T-cell (primary cell): Measurements from ENCODE around the gene ANKRD28. TPM values are rescaled to one million over a fixed set of nuclear protein-coding genes. Genes with fewer than 3 reads are reported as not detected.
"Not testable (repeated sequence)": the region's sequence is repeated elsewhere in the genome, so short reads cannot be mapped to it uniquely, and the experiment has no call there.

Experiments used
- ATAC-seq, 4 experiments: fragments of 200-7000 bp in 3 of 4; fragments of 150-1000 bp in 1 of 4; cut with Tn5 transposase; replicated peaks in 1 of 4; 1 replicate in 3 of 4; 2 replicates in 1 of 4; pipeline ENCODE4 v1.10.0; 2021; ENCODE audit warnings: moderate library complexity in 3 of 4, mild to moderate bottlenecking in 2 of 4, moderate number of reproducible peaks in 1 of 4
- CTCF ChIA-PET, 2 donors: fragments of 300-600 bp; sonication (Branson Sonifier 250); formaldehyde crosslinking; loops; one replicate each; lab custom pipeline; 2022; ENCODE audit warnings: antibody characterized with exemption in 2 of 2; lab: Charles Lee
- POLR2A ChIA-PET, 2 donors: fragments of 300-600 bp; sonication (Branson Sonifier 250); formaldehyde crosslinking; loops; one replicate each; lab custom pipeline; 2022; ENCODE audit warnings: antibody characterized with exemption in 2 of 2; lab: Charles Lee
- DNase-seq, 35 experiments: peaks; one replicate each; pipeline versions ENCODE4 v3.0.0 to v3.0.0-alpha.2; 2013 to 2023
- H3K27ac ChIP-seq: one replicate; pipeline ENCODE4 v1.5.1; 2013; ENCODE audit warnings: low read length
- H3K27me3 ChIP-seq, 2 experiments: replicated peaks in 1 of 2; 1 replicate in 1 of 2; 2 replicates in 1 of 2; pipeline versions ENCODE4 v1.6.1 to v1.7.0; 2013; ENCODE audit warnings: low read length in 1 of 2, mixed read lengths in 1 of 2; ENCODE audit not compliant: control insufficient read depth in 2 of 2, insufficient read depth in 2 of 2; ENCODE audit errors: extremely low read depth in 1 of 2
- H3K36me3 ChIP-seq, 2 donors: 1 replicate in 1 of 2; 2 replicates in 1 of 2; pipeline versions ENCODE4 v1.6.1 to v1.7.0; 2013; ENCODE audit warnings: low read length in 1 of 2; ENCODE audit not compliant: control insufficient read depth in 2 of 2, insufficient read depth in 1 of 2; ENCODE audit errors: extremely low read depth in 1 of 2
- H3K4me1 ChIP-seq, 2 experiments: 1 replicate in 1 of 2; 2 replicates in 1 of 2; pipeline versions ENCODE4 v1.6.1 to v1.7.0; 2013; ENCODE audit warnings: low read length in 2 of 2, mixed read lengths in 1 of 2; ENCODE audit not compliant: insufficient read depth in 2 of 2, control insufficient read depth in 1 of 2; ENCODE audit errors: extremely low read depth in 1 of 2
- H3K4me3 ChIP-seq, 2 donors: 1 replicate in 1 of 2; 2 replicates in 1 of 2; pipeline versions ENCODE4 v1.5.1 to v1.7.0; 2013; ENCODE audit warnings: mild to moderate bottlenecking in 2 of 2, low read length in 1 of 2, moderate library complexity in 1 of 2; ENCODE audit not compliant: control insufficient read depth in 1 of 2; ENCODE audit errors: extremely low read depth in 1 of 2
- H3K9me3 ChIP-seq: 2 replicates; pipeline ENCODE4 v1.7.0; 2013
- H3K27ac Mint-ChIP-seq, 2 donors: one replicate each; pipeline ENCODE4 v1.8.0; 2020 to 2021; ENCODE audit warnings: mild to moderate bottlenecking in 2 of 2, mixed read lengths in 2 of 2
- H3K27me3 Mint-ChIP-seq, 2 donors: one replicate each; pipeline ENCODE4 v1.8.0; 2021 to 2022; ENCODE audit warnings: mixed read lengths in 2 of 2
- H3K36me3 Mint-ChIP-seq: one replicate; pipeline ENCODE4 v1.8.0; 2021; ENCODE audit warnings: mixed read lengths
- H3K4me1 Mint-ChIP-seq, 3 donors: one replicate each; pipeline ENCODE4 v1.8.0; 2020 to 2022; ENCODE audit warnings: mixed read lengths in 3 of 3, mild to moderate bottlenecking in 1 of 3
- H3K4me3 Mint-ChIP-seq, 3 donors: one replicate each; pipeline ENCODE4 v1.8.0; 2020 to 2022; ENCODE audit warnings: mild to moderate bottlenecking in 3 of 3, mixed read lengths in 3 of 3, moderate library complexity in 3 of 3
- H3K9me3 Mint-ChIP-seq, 3 donors: one replicate each; pipeline ENCODE4 v1.8.0; 2020 to 2022; ENCODE audit warnings: mixed read lengths in 3 of 3
- WGBS: methylation state at CpG from one replicate; pipeline ENCODE4 v1.1.5; 2013; ENCODE audit warnings: missing lambda C conversion rate; ENCODE audit not compliant: insufficient coverage; 5-methylcytosine and 5-hydroxymethylcytosine counted together
- total RNA-seq, 35 experiments: library from RNA in 6 of 35; stranded (reverse) in 6 of 35; fragments of 120-200 nt in 1 of 35; gene quantifications; one replicate each; pipeline versions ENCODE4 v1.2.1 to v1.2.4 and lab custom pipeline; 2013 to 2026

The ANKRD28 gene
- total RNA-seq, 5 donors from 2014 or later (not counting 1 experiment from before 2014, with no cell fraction given): 30.1 to 67.6 (median 39.0) TPM

DNA sequence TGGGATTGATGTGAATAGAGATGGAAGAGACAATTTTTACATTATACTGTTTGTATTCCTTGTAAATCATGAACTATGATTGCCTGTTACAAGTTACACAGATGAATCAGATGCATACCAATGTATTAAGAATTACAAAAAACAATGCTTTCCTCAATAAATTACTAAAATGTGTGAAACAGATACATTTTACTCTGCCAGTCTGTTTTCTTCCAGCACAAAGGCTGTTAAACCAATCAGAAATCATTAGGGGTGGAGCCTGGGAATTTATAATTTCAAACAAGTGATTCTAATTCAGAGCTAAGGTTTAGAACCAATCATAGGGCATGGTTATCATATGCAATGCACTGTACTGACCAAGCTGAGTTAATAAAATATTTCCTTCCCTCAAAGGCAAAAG lies 21.8 kb upstream of the ANKRD28 start:
- Mint-ChIP-seq H3K27me3 (no peaks in the 10 kb centered on the region), H3K4me1 (peaks cover 64 to 74% (median 70%) of the 10 kb centered on the region in 3 donors), H3K27ac (no peak overlapping the region), H3K36me3 (no peaks in the 10 kb centered on the region), H3K9me3 (no peaks in the 10 kb centered on the region), H3K4me3 (no peak overlapping the region)
- ATAC-seq: no peak
- Histone ChIP-seq H3K4me3 (no peak overlapping the region), H3K27ac (no peak overlapping the region), H3K27me3 (no peaks in the 10 kb centered on the region), H3K9me3 (no peaks in the 10 kb centered on the region), H3K36me3 (no peaks in the 10 kb centered on the region), H3K4me1 (peaks cover 2 to 5% of the 10 kb centered on the region in 2 experiments)
- ChIA-PET POLR2A (no interaction called here), CTCF (interaction anchor here in 1 of 2 donors (1.6 kb wide), 1 partner anchor 134 kb away, joined by 4 read pairs; no protein-coding TSS in a partner anchor)
- no peak for DNase-seq

DNA sequence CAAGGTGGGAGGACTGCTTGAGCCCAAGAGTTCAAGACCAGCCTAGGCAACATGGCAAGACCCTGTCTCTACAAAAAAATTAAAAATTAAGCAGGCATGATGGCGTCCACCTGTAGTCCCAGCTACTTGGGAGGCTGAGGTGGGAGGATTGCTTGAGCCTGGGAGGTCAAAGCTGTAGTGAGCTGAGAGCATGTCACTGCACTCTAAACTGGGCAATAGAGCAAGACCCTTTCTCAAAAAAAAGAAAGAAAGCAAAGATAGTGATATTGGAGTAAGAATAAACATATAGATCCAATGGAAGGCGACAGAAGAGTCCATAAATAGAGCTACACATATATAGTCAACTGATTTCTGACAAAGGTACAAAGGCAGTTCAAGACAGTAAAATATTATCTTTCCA lies 21.3 kb upstream of the ANKRD28 start:
- Histone ChIP-seq H3K36me3 (no peaks in the 10 kb centered on the region), H3K27me3 (no peaks in the 10 kb centered on the region), H3K27ac (no peak overlapping the region), H3K9me3 (no peaks in the 10 kb centered on the region), H3K4me3 (no peak overlapping the region), H3K4me1 (peaks cover 2 to 5% of the 10 kb centered on the region in 2 experiments)
- Mint-ChIP-seq H3K27me3 (no peaks in the 10 kb centered on the region), H3K4me1 (peaks cover 63 to 70% (median 66%) of the 10 kb centered on the region in 3 donors), H3K4me3 (no peak overlapping the region), H3K36me3 (no peaks in the 10 kb centered on the region), H3K9me3 (no peaks in the 10 kb centered on the region), H3K27ac (no peak overlapping the region)
- DNase-seq (no peak), ATAC-seq (no peak)
- no CpG with 5 or more reads among the region's 2 CpGs for WGBS
- CTCF ChIA-PET: interaction anchor here in 1 of 2 donors (1.6 kb wide), 1 partner anchor 135 kb away, joined by 4 read pairs; no protein-coding TSS in a partner anchor
- POLR2A ChIA-PET: no interaction called here

DNA sequence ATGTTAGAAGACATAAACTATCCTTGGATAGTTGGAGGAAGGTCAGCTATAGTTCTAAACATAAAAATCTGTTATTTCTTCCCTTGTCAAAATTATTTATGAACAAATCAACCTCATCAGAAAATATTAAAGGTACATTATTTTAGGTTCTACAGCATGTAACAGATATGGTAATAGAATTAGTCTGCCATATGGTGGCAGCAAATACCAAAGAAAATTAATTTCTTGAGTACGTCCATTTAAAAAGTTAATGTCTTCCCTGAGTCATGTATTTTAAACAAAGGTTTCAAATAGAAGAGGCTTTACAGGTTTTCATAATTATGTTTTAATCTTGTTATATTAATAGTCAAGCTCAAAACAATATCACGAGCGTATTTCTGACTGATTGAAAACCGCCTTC lies 17.9 kb upstream of the ANKRD28 start:
- no peak overlapping the region for H3K27ac Mint-ChIP-seq
- CTCF ChIA-PET: interaction anchor here in 1 of 2 donors (0.6 to 1.4 kb wide), 5 partner anchors 185 to 610 kb away, joined by 3 to 8 read pairs (median 4); partner anchors contain the start of gene CAPN7
- H3K9me3 Mint-ChIP-seq: no peaks in the 10 kb centered on the region
- H3K4me1 ChIP-seq: peaks cover 2 to 3% of the 10 kb centered on the region in 2 experiments
- no CpG with 5 or more reads among the region's 4 CpGs for WGBS
- no peak for ATAC-seq
- H3K4me1 Mint-ChIP-seq: peaks cover 41 to 49% (median 42%) of the 10 kb centered on the region in 3 donors
- no peaks in the 10 kb centered on the region for H3K36me3 Mint-ChIP-seq
- no peaks in the 10 kb centered on the region for H3K27me3 Mint-ChIP-seq
- no peaks in the 10 kb centered on the region for H3K27me3 ChIP-seq
- no peaks in the 10 kb centered on the region for H3K9me3 ChIP-seq
- peak in 1 of 35 experiments; percentile 61 for DNase-seq
- H3K4me3 ChIP-seq: no peak overlapping the region
- H3K36me3 ChIP-seq: peaks cover 0 to 1% of the 10 kb centered on the region in 2 donors
- no peak overlapping the region for H3K27ac ChIP-seq
- POLR2A ChIA-PET: interaction anchor here in 1 of 2 donors (0.5 kb wide), 1 partner anchor 48 kb away, joined by 3 read pairs; no protein-coding TSS in a partner anchor
- H3K4me3 Mint-ChIP-seq: no peak overlapping the region

DNA sequence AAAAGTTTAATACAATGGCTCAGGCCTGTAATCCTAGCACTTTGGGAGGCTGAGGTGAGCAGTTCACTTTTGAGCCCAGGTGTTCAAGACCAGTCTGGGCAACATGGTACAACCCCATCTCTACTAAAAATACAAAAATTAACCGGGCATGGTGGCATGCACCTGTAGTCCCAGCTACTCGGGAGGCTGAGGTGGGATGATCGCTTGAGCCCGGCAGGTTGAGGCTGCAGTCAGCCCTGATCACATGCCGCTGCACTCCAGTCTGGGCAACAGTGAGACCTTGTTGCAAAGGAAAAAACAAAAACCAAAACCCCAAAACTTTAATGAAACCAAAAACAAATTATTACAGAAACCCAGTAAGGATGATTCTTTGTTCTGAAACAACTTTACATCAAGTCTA lies 15.3 kb upstream of the ANKRD28 start:
- H3K4me3 Mint-ChIP-seq, H3K4me1 ChIP-seq, H3K27ac Mint-ChIP-seq, H3K27me3 ChIP-seq, H3K27ac ChIP-seq, H3K9me3 Mint-ChIP-seq, H3K4me3 ChIP-seq, H3K36me3 Mint-ChIP-seq, H3K36me3 ChIP-seq, ATAC-seq, H3K27me3 Mint-ChIP-seq, DNase-seq, H3K9me3 ChIP-seq: not testable (repeated sequence)
- CTCF ChIA-PET: interaction anchor here (0.6 to 4.1 kb wide), 13 partner anchors 11 to 458 kb away, joined by 3 to 25 read pairs (median 5); partner anchors contain the start of gene ANKRD28 (in 1 of the 2)
- POLR2A ChIA-PET: interaction anchor here (0.6 kb wide), 3 partner anchors 207 to 219 kb away, joined by 5 to 7 read pairs (median 5); no protein-coding TSS in a partner anchor
- H3K4me1 Mint-ChIP-seq: peaks cover 33 to 45% (median 36%) of the 10 kb centered on the region in 3 donors
- WGBS: 80% methylated on average over 1 of the region's 5 CpGs

DNA sequence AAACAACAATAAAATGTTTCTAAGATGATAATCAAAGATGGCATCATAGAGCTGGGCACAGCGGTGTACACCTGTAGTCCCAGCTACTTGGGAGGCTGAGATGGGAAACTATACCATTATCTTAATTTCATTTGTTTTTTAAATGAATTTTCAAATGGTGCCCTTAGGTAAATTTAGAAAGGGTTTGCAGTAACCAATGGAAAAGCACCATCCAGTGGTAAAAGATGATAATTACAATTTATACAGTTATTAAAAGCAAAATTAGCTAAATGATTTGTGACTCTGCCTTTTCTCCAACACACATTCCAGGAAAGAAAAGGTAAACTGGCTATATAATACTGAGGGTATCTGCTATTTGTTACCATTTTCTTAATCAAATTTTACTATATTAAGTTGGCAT lies 14.4 kb upstream of the ANKRD28 start:
- ChIA-PET CTCF (interaction anchor here (0.6 to 4.1 kb wide), 14 partner anchors 9 to 459 kb away, joined by 3 to 25 read pairs (median 4); partner anchors contain the start of gene ANKRD28 (in 1 of the 2)), POLR2A (interaction anchor here (0.6 to 0.7 kb wide), 4 partner anchors 206 to 1669 kb away, joined by 3 to 7 read pairs (median 5); no protein-coding TSS in a partner anchor)
- no peaks in the 10 kb centered on the region for H3K9me3 Mint-ChIP-seq

DNA sequence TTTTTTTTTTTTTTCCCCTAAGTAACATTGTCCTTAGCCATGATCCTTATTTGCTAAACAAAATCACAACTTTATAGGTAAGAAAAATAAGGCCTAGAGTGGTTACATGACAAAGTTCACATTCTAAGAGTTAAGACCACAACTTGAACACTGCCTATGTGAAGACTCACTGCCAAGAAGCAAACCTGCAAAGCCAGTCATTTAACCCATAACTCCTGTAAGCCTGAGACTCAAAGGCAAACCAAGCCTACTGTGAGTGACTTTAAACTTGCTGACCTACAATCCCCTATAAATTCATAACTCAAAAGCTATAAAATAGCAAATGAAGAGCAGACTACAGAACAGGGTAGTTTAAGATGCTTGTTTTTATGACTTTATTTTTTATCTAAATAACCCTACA lies 12.9 kb upstream of the ANKRD28 start:
- ATAC-seq (no peak), DNase-seq (no peak)
- no peak overlapping the region for H3K4me3 ChIP-seq
- no peaks in the 10 kb centered on the region for H3K27me3 ChIP-seq
- peaks cover 5% of the 10 kb centered on the region for H3K36me3 Mint-ChIP-seq
- CTCF ChIA-PET: interaction anchor here in 1 of 2 donors (1.0 to 4.1 kb wide), 3 partner anchors 9 to 180 kb away, joined by 3 to 25 read pairs (median 16); partner anchors contain the start of gene ANKRD28
- no peaks in the 10 kb centered on the region for H3K9me3 ChIP-seq
- no peak overlapping the region for H3K27ac Mint-ChIP-seq
- H3K4me1 ChIP-seq: no peaks in the 10 kb centered on the region
- no peaks in the 10 kb centered on the region for H3K9me3 Mint-ChIP-seq
- no peaks in the 10 kb centered on the region for H3K27me3 Mint-ChIP-seq
- POLR2A ChIA-PET: interaction anchor here (0.6 to 1.4 kb wide), 2 partner anchors 10 to 19 kb away, joined by 3 to 6 read pairs; no protein-coding TSS in a partner anchor
- no peak overlapping the region for H3K4me3 Mint-ChIP-seq
- peaks cover 0 to 2% of the 10 kb centered on the region in 2 donors for H3K36me3 ChIP-seq
- H3K4me1 Mint-ChIP-seq: peaks cover 19 to 40% (median 22%) of the 10 kb centered on the region in 3 donors
- H3K27ac ChIP-seq: no peak overlapping the region

More for the DNA sequence above, 14.4 kb upstream of the ANKRD28 start:
- no peak overlapping the region for H3K4me3 ChIP-seq
- DNase-seq: peak in 1 of 35 experiments; percentile 57
- H3K36me3 ChIP-seq: peaks cover 0 to 2% of the 10 kb centered on the region in 2 donors
- no CpG with 5 or more reads among the region's 1 CpG for WGBS
- H3K9me3 ChIP-seq: no peaks in the 10 kb centered on the region
- H3K4me1 ChIP-seq: peaks cover 2 to 3% of the 10 kb centered on the region in 2 experiments
- Mint-ChIP-seq H3K27ac (no peak overlapping the region), H3K36me3 (peaks cover 2% of the 10 kb centered on the region), H3K4me3 (no peak overlapping the region), H3K27me3 (no peaks in the 10 kb centered on the region), H3K4me1 (peaks cover 28 to 40% (median 29%) of the 10 kb centered on the region in 3 donors)
- no peaks in the 10 kb centered on the region for H3K27me3 ChIP-seq
- H3K27ac ChIP-seq: no peak overlapping the region
- ATAC-seq: no peak
